ENCODE results near the gene TRIM31.
"Not testable (repeated sequence)": the region's sequence is repeated elsewhere in the genome, so short reads cannot be mapped to it uniquely, and the experiment has no call there.

The TRIM31 gene

DNA sequence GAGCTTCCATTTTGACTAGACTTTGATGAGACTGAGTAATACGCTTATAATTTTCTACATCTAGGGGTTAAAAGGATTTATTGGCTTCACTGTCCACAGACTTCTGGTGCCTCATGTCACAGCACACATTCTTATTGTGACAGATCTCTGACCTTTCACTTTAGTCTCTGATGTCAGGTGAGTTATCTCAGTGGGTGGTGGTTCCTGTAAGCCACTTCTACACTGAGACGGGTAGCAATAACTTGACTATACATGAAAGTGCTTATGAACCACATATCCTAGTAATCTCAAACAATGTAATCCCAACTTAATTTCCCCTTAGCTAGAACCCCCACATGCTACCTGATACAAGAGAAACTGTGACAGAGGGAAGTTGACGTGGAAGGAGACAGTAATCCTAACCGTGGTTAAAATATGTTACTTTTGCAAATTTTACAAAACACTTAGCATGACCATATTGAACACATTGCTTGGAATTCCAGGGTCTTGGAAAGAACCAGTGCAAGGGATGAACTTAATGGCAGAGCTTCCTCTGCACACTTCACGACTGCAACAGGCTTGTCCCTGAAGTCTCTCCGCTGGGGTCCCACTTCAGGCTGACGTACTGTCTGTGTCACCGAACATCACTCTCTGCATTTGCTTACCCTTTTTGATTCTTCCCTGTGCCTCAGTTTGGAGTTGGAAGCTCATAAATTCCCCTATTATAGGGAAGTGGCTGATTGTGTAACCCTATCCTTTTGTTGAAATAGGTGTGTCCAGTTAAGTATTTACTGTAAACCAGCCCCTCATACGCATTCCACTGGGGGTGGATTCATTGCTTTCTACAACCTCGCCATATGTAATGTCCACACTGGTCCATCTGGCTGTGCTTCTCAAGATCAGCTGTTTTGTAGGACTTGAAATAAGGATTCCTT, 16.6 kb upstream of the TRIM31 start:
- H3K27ac ChIP-seq, result no peak overlapping the region
- no peak for DNase-seq (ENCODE audit: low read depth, low spot score)
- H3K9ac ChIP-seq (ENCODE audit: insufficient read length), result no peak overlapping the region

GRCh38 chr6:30127238-30128093, 14.6 kb upstream of the TRIM31 start:
- Histone ChIP-seq H3K4me3 (no peak overlapping the region), H3K9ac (ENCODE audit: insufficient read length) (no peak overlapping the region), H3K27ac (no peak overlapping the region), H3K36me3 (ENCODE audit: insufficient read depth, low read length) (no peaks in the 10 kb centered on the region), H3K9me3 (ENCODE audit: low read depth, low read length) (no peaks in the 10 kb centered on the region)
- no peak for TF ChIP-seq POLR2AphosphoS5 (IDR thresholded peaks at IDR 0.05; ENCODE audit: borderline replicate concordance, low read depth, low read length)
- no peak for TF ChIP-seq EZH2 (IDR thresholded peaks at IDR 0.05)
- no peak for TF ChIP-seq FOXP2 (optimal IDR thresholded peaks at IDR 0.05; ENCODE audit: control extremely low read depth, extremely low read length, insufficient read depth)
- DNase-seq (ENCODE audit: low read depth, low spot score), result no peak

More for the DNA sequence above, 16.6 kb upstream of the TRIM31 start:
- no peak for TF ChIP-seq FOXP2 (optimal IDR thresholded peaks at IDR 0.05; ENCODE audit: control extremely low read depth, extremely low read length, insufficient read depth)
- no peak for TF ChIP-seq POLR2AphosphoS5 (IDR thresholded peaks at IDR 0.05; ENCODE audit: borderline replicate concordance, low read depth, low read length)
- TF ChIP-seq EZH2 (IDR thresholded peaks at IDR 0.05), result no peak
- H3K36me3 ChIP-seq (ENCODE audit: insufficient read depth, low read length), result no peaks in the 10 kb centered on the region
- no peaks in the 10 kb centered on the region for H3K9me3 ChIP-seq (ENCODE audit: low read depth, low read length)
- no peak overlapping the region for H3K4me3 ChIP-seq

GRCh38 chr6:30122515-30122914, 9.6 kb upstream of the TRIM31 start:
- TF ChIP-seq POLR2AphosphoS5 (IDR thresholded peaks at IDR 0.05; ENCODE audit: borderline replicate concordance, low read depth, low read length) (no peak), FOXP2 (optimal IDR thresholded peaks at IDR 0.05; ENCODE audit: control extremely low read depth, extremely low read length, insufficient read depth) (no peak), EZH2 (IDR thresholded peaks at IDR 0.05) (no peak)
- H3K9me3 ChIP-seq (ENCODE audit: low read depth, low read length), result no peaks in the 10 kb centered on the region
- no peak overlapping the region for H3K27ac ChIP-seq
- no peaks in the 10 kb centered on the region for H3K36me3 ChIP-seq (ENCODE audit: insufficient read depth, low read length)
- H3K9ac ChIP-seq (ENCODE audit: insufficient read length), result no peak overlapping the region
- no peak overlapping the region for H3K4me3 ChIP-seq
- DNase-seq (ENCODE audit: low read depth, low spot score), result no peak

DNA sequence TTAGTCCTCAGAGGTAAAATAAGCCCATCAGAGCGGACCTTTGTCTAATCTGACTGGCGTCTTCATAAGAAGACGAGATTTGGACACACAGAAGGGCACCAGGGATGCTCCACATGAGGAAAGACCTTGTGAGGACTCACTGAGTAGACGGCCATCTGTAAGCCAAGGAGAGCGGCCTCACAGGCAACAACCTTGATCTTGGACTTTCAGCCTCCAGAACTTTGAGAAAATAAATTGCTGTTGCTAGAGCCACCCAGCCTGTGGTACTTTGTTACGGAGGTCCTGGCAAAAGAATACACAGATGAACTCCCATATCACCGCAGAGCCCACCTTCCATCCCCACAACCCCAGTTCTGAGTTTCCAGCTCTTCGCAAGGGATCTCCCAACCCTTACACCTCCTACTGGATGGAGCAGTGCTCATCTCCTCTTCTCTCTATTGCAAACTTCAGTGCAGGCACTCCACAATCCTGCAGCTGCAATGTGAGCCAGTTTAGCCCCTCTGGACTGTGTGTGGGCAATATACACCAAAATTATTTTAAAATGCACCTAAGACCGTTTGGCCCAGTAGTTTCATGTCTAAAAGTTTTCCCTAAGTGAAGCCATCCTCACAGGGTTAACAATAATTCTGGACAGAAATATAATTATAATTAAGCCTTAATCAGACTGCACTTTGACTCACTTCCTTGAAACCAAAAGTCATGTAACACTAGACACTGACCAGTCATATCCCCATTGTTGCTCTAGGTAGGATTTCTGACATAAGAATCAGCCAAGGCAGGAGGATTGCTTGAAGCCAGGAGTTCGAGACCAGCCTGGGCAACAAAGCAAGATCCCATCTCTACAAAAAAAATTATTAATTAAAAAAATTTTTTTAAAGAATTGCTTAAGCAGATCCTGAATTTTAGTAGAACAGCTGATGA, 8.8 kb upstream of the TRIM31 start:
- no peaks in the 10 kb centered on the region for H3K36me3 ChIP-seq (ENCODE audit: insufficient read depth, low read length)
- no peak overlapping the region for H3K4me3 ChIP-seq
- DNase-seq (ENCODE audit: low read depth, low spot score), result no peak
- no peak overlapping the region for H3K27ac ChIP-seq
- no peaks in the 10 kb centered on the region for H3K9me3 ChIP-seq (ENCODE audit: low read depth, low read length)
- no peak overlapping the region for H3K9ac ChIP-seq (ENCODE audit: insufficient read length)
- no peak for TF ChIP-seq POLR2AphosphoS5 (IDR thresholded peaks at IDR 0.05; ENCODE audit: borderline replicate concordance, low read depth, low read length)

GRCh38 chr6:30118691-30119090, 5.8 kb upstream of the TRIM31 start:
- H3K9ac ChIP-seq (ENCODE audit: insufficient read length); H3K36me3 ChIP-seq (ENCODE audit: insufficient read depth, low read length); DNase-seq (ENCODE audit: low read depth, low spot score); H3K4me3 ChIP-seq; H3K27ac ChIP-seq; H3K9me3 ChIP-seq (ENCODE audit: low read depth, low read length): not testable (repeated sequence)

DNA sequence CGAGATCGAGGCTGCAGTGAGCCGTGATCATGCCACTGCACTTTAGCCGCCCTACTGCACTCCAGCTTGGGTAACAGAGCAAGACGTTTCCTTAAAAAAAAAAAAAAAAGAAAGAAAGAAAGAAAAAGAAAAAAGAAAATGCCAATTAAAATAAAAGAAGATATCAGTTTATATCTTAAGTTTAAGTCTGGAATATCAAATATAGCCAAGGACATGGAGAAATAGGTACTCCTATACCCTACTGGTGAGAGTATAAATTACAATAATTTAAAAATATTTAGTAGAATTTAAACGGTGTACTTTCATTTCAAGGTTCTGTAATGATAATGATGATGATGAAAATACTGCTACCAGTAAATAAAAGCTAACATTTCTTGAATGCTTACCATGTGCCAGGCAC, 3.8 kb upstream of the TRIM31 start:
- no peak for DNase-seq (ENCODE audit: low read depth, low spot score)
- no peak for TF ChIP-seq FOXP2 (optimal IDR thresholded peaks at IDR 0.05; ENCODE audit: control extremely low read depth, extremely low read length, insufficient read depth)
- TF ChIP-seq EZH2 (IDR thresholded peaks at IDR 0.05), result no peak
- no peak for TF ChIP-seq POLR2AphosphoS5 (IDR thresholded peaks at IDR 0.05; ENCODE audit: borderline replicate concordance, low read depth, low read length)
- no peak overlapping the region for H3K27ac ChIP-seq
- no peaks in the 10 kb centered on the region for H3K36me3 ChIP-seq (ENCODE audit: insufficient read depth, low read length)
- H3K9ac ChIP-seq (ENCODE audit: insufficient read length), result no peak overlapping the region
- H3K9me3 ChIP-seq (ENCODE audit: low read depth, low read length), result no peaks in the 10 kb centered on the region
- no peak overlapping the region for H3K4me3 ChIP-seq

DNA sequence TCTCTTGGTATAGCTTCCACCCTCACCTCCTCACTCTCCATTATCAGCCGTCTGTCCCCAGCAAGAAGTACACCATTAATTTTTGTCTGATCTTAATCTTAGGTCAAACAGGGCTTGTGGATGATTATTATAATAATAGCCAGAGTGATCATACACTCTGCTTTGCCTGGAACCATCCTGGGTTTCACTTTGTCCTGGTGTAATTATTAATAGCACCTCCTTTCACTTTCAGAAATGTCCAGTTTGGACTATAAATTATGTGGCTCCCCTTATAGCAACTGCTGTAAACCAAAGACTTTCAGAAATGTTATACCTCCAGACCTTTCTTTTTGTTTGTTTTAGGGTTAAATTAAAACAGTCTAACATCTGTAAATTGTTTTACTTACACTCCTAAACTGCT, 951 bp upstream of the TRIM31 start:
- no peak for DNase-seq (ENCODE audit: low read depth, low spot score)

More for the DNA sequence above, 951 bp upstream of the TRIM31 start:
- no peaks in the 10 kb centered on the region for H3K36me3 ChIP-seq (ENCODE audit: insufficient read depth, low read length)
- H3K27ac ChIP-seq, result no peak overlapping the region
- no peak overlapping the region for H3K9ac ChIP-seq (ENCODE audit: insufficient read length)
- no peaks in the 10 kb centered on the region for H3K9me3 ChIP-seq (ENCODE audit: low read depth, low read length)
- H3K4me3 ChIP-seq, result no peak overlapping the region
- TF ChIP-seq POLR2AphosphoS5 (IDR thresholded peaks at IDR 0.05; ENCODE audit: borderline replicate concordance, low read depth, low read length), result no peak
- TF ChIP-seq FOXP2 (optimal IDR thresholded peaks at IDR 0.05; ENCODE audit: control extremely low read depth, extremely low read length, insufficient read depth), result no peak
- no peak for TF ChIP-seq EZH2 (IDR thresholded peaks at IDR 0.05)
